GM12878 (cell line): ENCODE measurements around the gene FMNL2.

Source experiments
- CEBPB ChIP-seq, 2 experiments: fragments of 150-350 bp in 1 of 2; IDR thresholded peaks; 2 replicates each; pipeline ENCODE4 v1.6.1; 2012 to 2014; ENCODE audit warnings: low read depth in 2 of 2, low read length in 2 of 2, borderline replicate concordance in 1 of 2, inconsistent platforms in 1 of 2
- CTCF ChIP-seq, 3 experiments: IDR thresholded peaks in 2 of 3; conservative IDR thresholded peaks in 1 of 3; 2 replicates each; pipeline ENCODE4 v1.5.1; 2011; ENCODE audit warnings: low read depth in 3 of 3, low read length in 3 of 3, mild to moderate bottlenecking in 3 of 3, control low read depth in 2 of 3, moderate library complexity in 2 of 3, inconsistent platforms in 1 of 3, mixed read lengths in 1 of 3; ENCODE audit not compliant: control insufficient read depth in 2 of 3, insufficient read depth in 1 of 3; ENCODE audit errors: extremely low read depth in 1 of 3
- DPF2 ChIP-seq: fragments of 450-650 bp; IDR thresholded peaks from 2 replicates; pipeline ENCODE4 v1.6.1; 2017; ENCODE audit warnings: mild to moderate bottlenecking
- EP300 ChIP-seq, 2 experiments: fragments of 150-350 bp in 1 of 2; IDR thresholded peaks; 2 replicates each; pipeline ENCODE4 v1.6.1; 2011 to 2012; ENCODE audit warnings: low read depth in 2 of 2, low read length in 2 of 2, borderline replicate concordance in 1 of 2, improper control_type of control experiment in 1 of 2, inconsistent platforms in 1 of 2; ENCODE audit not compliant: control insufficient read depth in 1 of 2
- FOXM1 ChIP-seq: IDR thresholded peaks from 2 replicates; pipeline ENCODE4 v1.6.1; 2012; ENCODE audit warnings: low read depth, mild to moderate bottlenecking, inconsistent platforms, low read length, moderate library complexity
- KDM1A ChIP-seq: fragments of 200-600 bp; sonication (generic); IDR thresholded peaks from 2 replicates; pipeline ENCODE4 v1.6.1; 2016; ENCODE audit warnings: borderline replicate concordance
- MEF2A ChIP-seq: IDR thresholded peaks from 2 replicates; pipeline ENCODE4 v1.6.1; 2011; ENCODE audit warnings: low read depth, mild to moderate bottlenecking, low read length, moderate library complexity; ENCODE audit not compliant: insufficient read depth
- NFYB ChIP-seq: IDR thresholded peaks from 2 replicates; pipeline ENCODE4 v1.6.1; 2011; ENCODE audit warnings: low read depth, mild to moderate bottlenecking, low read length, improper control_type of control experiment, moderate library complexity; ENCODE audit not compliant: insufficient read depth
- POLR2A ChIP-seq: IDR thresholded peaks from 2 replicates; pipeline ENCODE4 v1.6.1; 2011; ENCODE audit warnings: low read depth, mild to moderate bottlenecking, low read length
- POLR2AphosphoS5 ChIP-seq: IDR thresholded peaks from 2 replicates; pipeline ENCODE4 v1.6.1; 2011; ENCODE audit warnings: mild to moderate bottlenecking, low read length, inconsistent platforms
- REST ChIP-seq: IDR thresholded peaks from 2 replicates; pipeline ENCODE4 v1.6.1; 2012; ENCODE audit warnings: mild to moderate bottlenecking, low read depth, low read length
- SRF ChIP-seq, 2 experiments: IDR thresholded peaks; 2 replicates each; pipeline ENCODE4 v1.6.1; 2011; ENCODE audit warnings: low read depth in 2 of 2, low read length in 2 of 2, mild to moderate bottlenecking in 1 of 2, moderate library complexity in 1 of 2
- SUZ12 ChIP-seq: fragments of 200-600 bp; sonication (generic); IDR thresholded peaks from one replicate; pipeline ENCODE4 v1.6.1; 2018; ENCODE audit warnings: antibody characterized with exemption, mild to moderate bottlenecking; ENCODE audit not compliant: unreplicated experiment
- TAF1 ChIP-seq: IDR thresholded peaks from 2 replicates; pipeline ENCODE4 v1.6.1; 2011; ENCODE audit warnings: mild to moderate bottlenecking, low read depth, low read length, borderline replicate concordance

GRCh38 chr2:152580714-152581113 lies 245.7 kb downstream of the FMNL2 start:
- TF ChIP-seq POLR2A, result no peak
- TF ChIP-seq REST, result no peak
- TF ChIP-seq EP300 (IDR thresholded peaks at IDR 0.05; ENCODE audit: borderline replicate concordance in 1 of 2, control insufficient read depth in 1 of 2, low read depth in 2 of 2, low read length in 2 of 2), result no peak
- no peak for TF ChIP-seq TAF1
- no peak for TF ChIP-seq FOXM1
- no peak for TF ChIP-seq MEF2A
- TF ChIP-seq CTCF (IDR thresholded peaks at IDR 0.05 in 2 of 3, conservative IDR thresholded peaks at IDR 0.05 in 1 of 3; ENCODE audit: control insufficient read depth in 2 of 3, extremely low read depth in 1 of 3, insufficient read depth in 1 of 3, low read depth in 3 of 3, low read length in 3 of 3), result no peak
- TF ChIP-seq SUZ12, result no peak
- TF ChIP-seq SRF (IDR thresholded peaks at IDR 0.05; ENCODE audit: low read depth in 2 of 2, low read length in 2 of 2), result no peak
- TF ChIP-seq DPF2, result no peak
- TF ChIP-seq KDM1A, result no peak
- no peak for TF ChIP-seq NFYB
- no peak for TF ChIP-seq POLR2AphosphoS5
- TF ChIP-seq CEBPB (IDR thresholded peaks at IDR 0.05; ENCODE audit: borderline replicate concordance in 1 of 2, low read depth in 2 of 2, low read length in 2 of 2), result no peak
